C4-2B (cell line): ENCODE data around the gene ANKRD27.
A peak's percentile ranks its signal among the peaks of the same experiment; 100 is the strongest.

Experiments
- H3K27ac ChIP-seq: fragments of 450-650 bp; 2 replicates; pipeline ENCODE4 v1.5.1; 2017
- CTCF ChIP-seq: fragments of 450-650 bp; conservative IDR thresholded peaks from 2 replicates; pipeline ENCODE4 v1.5.1; 2017; ENCODE audit warnings: mild to moderate bottlenecking
- ZFX ChIP-seq: fragments of 450-650 bp; IDR thresholded peaks from 2 replicates; pipeline ENCODE4 v1.6.1; 2017

The ANKRD27 gene

GRCh38 chr19:32672841-32673240 is 2.1 kb downstream of the ANKRD27 start:
- no peak for TF ChIP-seq CTCF
- TF ChIP-seq ZFX: no peak
- no peak overlapping the region for H3K27ac ChIP-seq

GRCh38 chr19:32671883-32672593 is 2.9 kb downstream of the ANKRD27 start:
- no peak overlapping the region for H3K27ac ChIP-seq
- TF ChIP-seq ZFX: no peak
- no peak for TF ChIP-seq CTCF

GRCh38 chr19:32669310-32669709 is 5.7 kb downstream of the ANKRD27 start:
- TF ChIP-seq ZFX: no peak
- TF ChIP-seq CTCF: no peak
- H3K27ac ChIP-seq: peak overlapping the region; percentile 49

- no peak overlapping the region for H3K27ac ChIP-seq
- no peak for TF ChIP-seq CTCF
Observed at GRCh38 chr19:32666084-32666483, 8.9 kb downstream of the ANKRD27 start.

- no peak overlapping the region for H3K27ac ChIP-seq
- TF ChIP-seq ZFX (no peak), CTCF (no peak)
Observed at GRCh38 chr19:32662186-32662585, 12.8 kb downstream of the ANKRD27 start.

- no peak overlapping the region for H3K27ac ChIP-seq
- TF ChIP-seq ZFX (no peak), CTCF (no peak)
Observed at GRCh38 chr19:32661318-32661717, 13.7 kb downstream of the ANKRD27 start.

GRCh38 chr19:32658527-32658926 is 16.5 kb downstream of the ANKRD27 start:
- H3K27ac ChIP-seq: no peak overlapping the region
- TF ChIP-seq CTCF (no peak), ZFX (no peak)
